Esophagus muscularis mucosa (tissue), 3 donors: ENCODE data around the gene ZNF45.

ENCODE experiments used
- POLR2AphosphoS5 ChIP-seq, 2 donors: sonication (generic); formaldehyde crosslinking; IDR thresholded peaks; one replicate each; pipeline ENCODE4 v1.6.1; 2017; ENCODE audit warnings: antibody characterized with exemption in 2 of 2
- TF ChIP-seq, protein P1 (sequence below), 3 experiments: fragments of 200-600 bp in 2 of 3; fragments of 450-650 bp in 1 of 3; sonication (generic) in 2 of 3; IDR thresholded peaks; one replicate each; pipeline ENCODE4 v1.5.1; 2017 to 2019; ENCODE audit warnings: antibody characterized with exemption in 3 of 3, mild to moderate bottlenecking in 2 of 3, moderate library complexity in 1 of 3

DNA sequence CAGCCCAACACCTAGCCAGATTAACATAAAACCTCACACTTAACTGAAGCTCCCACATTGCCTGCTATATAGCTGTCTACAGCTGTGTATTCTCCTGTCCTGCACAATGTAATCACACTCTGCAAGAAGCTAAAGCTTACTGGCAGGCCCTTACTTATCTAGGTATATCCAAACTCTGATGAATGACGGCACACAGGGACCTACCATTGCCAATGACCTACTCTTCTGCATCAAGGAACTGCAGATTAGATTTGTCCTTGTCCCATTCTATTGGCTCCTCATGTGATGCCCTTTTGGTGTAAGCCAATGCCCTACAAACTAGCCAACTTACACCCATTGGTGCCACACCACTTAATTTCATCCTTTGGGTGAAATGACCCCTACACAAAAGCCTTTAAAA lies 26.4 kb downstream of the ZNF45 start:
- TF ChIP-seq, protein P1, sequence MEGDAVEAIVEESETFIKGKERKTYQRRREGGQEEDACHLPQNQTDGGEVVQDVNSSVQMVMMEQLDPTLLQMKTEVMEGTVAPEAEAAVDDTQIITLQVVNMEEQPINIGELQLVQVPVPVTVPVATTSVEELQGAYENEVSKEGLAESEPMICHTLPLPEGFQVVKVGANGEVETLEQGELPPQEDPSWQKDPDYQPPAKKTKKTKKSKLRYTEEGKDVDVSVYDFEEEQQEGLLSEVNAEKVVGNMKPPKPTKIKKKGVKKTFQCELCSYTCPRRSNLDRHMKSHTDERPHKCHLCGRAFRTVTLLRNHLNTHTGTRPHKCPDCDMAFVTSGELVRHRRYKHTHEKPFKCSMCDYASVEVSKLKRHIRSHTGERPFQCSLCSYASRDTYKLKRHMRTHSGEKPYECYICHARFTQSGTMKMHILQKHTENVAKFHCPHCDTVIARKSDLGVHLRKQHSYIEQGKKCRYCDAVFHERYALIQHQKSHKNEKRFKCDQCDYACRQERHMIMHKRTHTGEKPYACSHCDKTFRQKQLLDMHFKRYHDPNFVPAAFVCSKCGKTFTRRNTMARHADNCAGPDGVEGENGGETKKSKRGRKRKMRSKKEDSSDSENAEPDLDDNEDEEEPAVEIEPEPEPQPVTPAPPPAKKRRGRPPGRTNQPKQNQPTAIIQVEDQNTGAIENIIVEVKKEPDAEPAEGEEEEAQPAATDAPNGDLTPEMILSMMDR (IDR thresholded peaks at IDR 0.05): no peak
- TF ChIP-seq POLR2AphosphoS5 (IDR thresholded peaks at IDR 0.05): no peak
